Keratinocyte (primary cell): ENCODE measurements around the gene AP1M1. TPM values are rescaled to one million over a fixed set of nuclear protein-coding genes. Genes with fewer than 3 reads are reported as not detected.

Experiments
- DNase-seq: peaks from one replicate; pipeline ENCODE4 v3.0.0-alpha.2; 2011; ENCODE audit warnings: low read depth, missing footprints, low spot score
- FAIRE-seq: peaks from 2 replicates; lab custom pipeline; 2011; peaks lifted over from hg19 to GRCh38; lab: Jason Lieb, UNC
- H2AFZ ChIP-seq: 2 replicates; pipeline ENCODE4 v1.6.0; 2012; ENCODE audit warnings: low read length, control low read depth, inconsistent platforms; ENCODE audit not compliant: control insufficient read depth
- H3K27ac ChIP-seq: 2 replicates; pipeline ENCODE4 v1.5.1; 2011; ENCODE audit warnings: low read length; ENCODE audit not compliant: control insufficient read depth, insufficient read depth
- H3K27me3 ChIP-seq: 3 replicates; pipeline ENCODE4 v1.6.0; 2011; ENCODE audit warnings: low read length; ENCODE audit not compliant: control insufficient read depth, insufficient read depth; ENCODE audit errors: extremely low read depth
- H3K36me3 ChIP-seq, 2 experiments: 2 replicates in 1 of 2; 3 replicates in 1 of 2; pipeline ENCODE4 v1.5.1; 2011; ENCODE audit warnings: low read length in 2 of 2, mild to moderate bottlenecking in 1 of 2; ENCODE audit not compliant: control insufficient read depth in 2 of 2, insufficient read depth in 2 of 2; ENCODE audit errors: extremely low read depth in 1 of 2
- H3K4me1 ChIP-seq: 3 replicates; pipeline ENCODE4 v1.5.1; 2011; ENCODE audit warnings: low read length; ENCODE audit not compliant: control insufficient read depth, insufficient read depth; ENCODE audit errors: extremely low read depth
- H3K4me2 ChIP-seq: 3 replicates; pipeline ENCODE4 v1.6.0; 2011; ENCODE audit warnings: low read depth, low read length; ENCODE audit not compliant: control insufficient read depth, insufficient read depth; ENCODE audit errors: extremely low read depth
- H3K4me3 ChIP-seq, 3 experiments: fragments of 200-600 bp in 1 of 3; sonication (generic) in 1 of 3; 2 replicates in 2 of 3; 3 replicates in 1 of 3; pipeline ENCODE4 v1.5.1; 2011 to 2016; ENCODE audit warnings: low read length in 3 of 3, mild to moderate bottlenecking in 3 of 3, control low read depth in 2 of 3, inconsistent platforms in 1 of 3, low read depth in 1 of 3, mixed read lengths in 1 of 3, mixed run types in 1 of 3, moderate library complexity in 1 of 3; ENCODE audit not compliant: control insufficient read depth in 2 of 3, insufficient read depth in 2 of 3; ENCODE audit errors: extremely low read depth in 1 of 3
- H3K79me2 ChIP-seq: 2 replicates; pipeline ENCODE4 v1.6.0; 2012; ENCODE audit warnings: low read length; ENCODE audit not compliant: control insufficient read depth, insufficient read depth
- H3K9ac ChIP-seq: 3 replicates; pipeline ENCODE4 v1.6.0; 2011; ENCODE audit warnings: low read length; ENCODE audit not compliant: control insufficient read depth, insufficient read depth; ENCODE audit errors: extremely low read depth
- H3K9me1 ChIP-seq: 3 replicates; pipeline ENCODE4 v1.6.0; 2011; ENCODE audit warnings: low read length; ENCODE audit not compliant: control insufficient read depth, insufficient read depth; ENCODE audit errors: extremely low read depth
- H3K9me3 ChIP-seq: 2 replicates; pipeline ENCODE4 v1.5.1; 2012; ENCODE audit warnings: low read depth, low read length; ENCODE audit not compliant: control insufficient read depth
- H4K20me1 ChIP-seq: 3 replicates; pipeline ENCODE4 v1.6.0; 2011; ENCODE audit warnings: low read length; ENCODE audit not compliant: control insufficient read depth, insufficient read depth; ENCODE audit errors: extremely low read depth
- EZH2 ChIP-seq: IDR thresholded peaks from one replicate; pipeline ENCODE4 v1.6.1; 2012; ENCODE audit warnings: inconsistent platforms, mild to moderate bottlenecking, low read length, moderate library complexity
- dilution Hi-C: fragments of 300-500 bp; cut with MboI; formaldehyde crosslinking; loops from one replicate; pipeline ENCODE4 v1.7.0; 2020; ENCODE audit warnings: low sequenced_read_pairs; ENCODE audit not compliant: extremely low pct_ligation_motif_present
- polyA plus RNA-seq, 5 experiments: library from polyadenylated mRNA; depleted of rRNA in 3 of 5; stranded (reverse) in 3 of 5; stranded (forward) in 1 of 5; unstranded in 1 of 5; fragments of >200 nt; gene quantifications; 1 replicate in 1 of 5; 2 replicates in 3 of 5; 3 replicates in 1 of 5; pipeline versions ENCODE4 v1.2.1 to v1.2.3, GENCODE V29; 2011 to 2012; ENCODE audit warnings: missing spikeins in 2 of 5, low read depth in 1 of 5, low replicate concordance in 1 of 5
- TF ChIP-seq, protein P1 (sequence below), 3 experiments: IDR thresholded peaks in 1 of 3; conservative IDR thresholded peaks in 1 of 3; optimal IDR thresholded peaks in 1 of 3; 2 replicates in 2 of 3; 3 replicates in 1 of 3; pipeline versions ENCODE3 to v1.5.1; 2011; ENCODE audit warnings: low read length in 3 of 3, mild to moderate bottlenecking in 3 of 3, moderate library complexity in 2 of 3, control low read depth in 1 of 3, inconsistent platforms in 1 of 3; ENCODE audit not compliant: insufficient read depth in 2 of 3; ENCODE audit errors: extremely low read depth in 1 of 3

AP1M1 gene
- polyA plus RNA-seq, 1 donor (not counting 4 experiments of a cell fraction or from before 2014, with no cell fraction given) = 27.7 TPM

DNA sequence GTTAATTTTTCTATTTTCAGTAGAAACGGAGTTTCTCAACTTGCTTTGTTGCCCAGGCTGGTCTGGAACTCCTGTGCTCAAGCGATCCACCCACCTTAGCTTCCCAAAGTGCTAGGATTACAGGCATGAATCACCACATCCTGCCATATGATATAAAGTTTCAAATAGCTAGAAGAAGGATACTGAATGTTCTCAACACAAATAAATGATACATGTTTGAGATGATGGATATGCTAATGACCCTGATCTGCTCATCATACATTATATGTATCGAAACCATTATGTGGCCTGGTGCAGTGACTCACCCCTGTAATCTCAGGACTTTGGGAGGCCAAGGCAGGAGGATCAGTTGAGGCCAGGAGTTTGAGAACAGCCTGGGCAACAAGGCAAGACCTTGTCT is 35.9 kb upstream of the AP1M1 start:
- no peak overlapping the region for H2AFZ ChIP-seq
- FAIRE-seq (peak; percentile 65), DNase-seq (peak; percentile 56)
- H3K79me2 ChIP-seq = no peaks in the 10 kb centered on the region
- H3K4me2 ChIP-seq = no peak overlapping the region
- no peak overlapping the region for H3K4me3 ChIP-seq
- dilution Hi-C loops = no loop called here
- H3K9ac ChIP-seq = no peak overlapping the region
- no peak for TF ChIP-seq EZH2
- TF ChIP-seq, protein P1, sequence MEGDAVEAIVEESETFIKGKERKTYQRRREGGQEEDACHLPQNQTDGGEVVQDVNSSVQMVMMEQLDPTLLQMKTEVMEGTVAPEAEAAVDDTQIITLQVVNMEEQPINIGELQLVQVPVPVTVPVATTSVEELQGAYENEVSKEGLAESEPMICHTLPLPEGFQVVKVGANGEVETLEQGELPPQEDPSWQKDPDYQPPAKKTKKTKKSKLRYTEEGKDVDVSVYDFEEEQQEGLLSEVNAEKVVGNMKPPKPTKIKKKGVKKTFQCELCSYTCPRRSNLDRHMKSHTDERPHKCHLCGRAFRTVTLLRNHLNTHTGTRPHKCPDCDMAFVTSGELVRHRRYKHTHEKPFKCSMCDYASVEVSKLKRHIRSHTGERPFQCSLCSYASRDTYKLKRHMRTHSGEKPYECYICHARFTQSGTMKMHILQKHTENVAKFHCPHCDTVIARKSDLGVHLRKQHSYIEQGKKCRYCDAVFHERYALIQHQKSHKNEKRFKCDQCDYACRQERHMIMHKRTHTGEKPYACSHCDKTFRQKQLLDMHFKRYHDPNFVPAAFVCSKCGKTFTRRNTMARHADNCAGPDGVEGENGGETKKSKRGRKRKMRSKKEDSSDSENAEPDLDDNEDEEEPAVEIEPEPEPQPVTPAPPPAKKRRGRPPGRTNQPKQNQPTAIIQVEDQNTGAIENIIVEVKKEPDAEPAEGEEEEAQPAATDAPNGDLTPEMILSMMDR (optimal IDR thresholded peaks at IDR 0.05 in 1 of 3, IDR thresholded peaks at IDR 0.05 in 1 of 3, conservative IDR thresholded peaks at IDR 0.05 in 1 of 3; ENCODE audit: extremely low read depth in 1 of 3, insufficient read depth in 2 of 3, low read length in 3 of 3) = no peak
- H3K4me1 ChIP-seq = peaks cover 11% of the 10 kb centered on the region
- H4K20me1 ChIP-seq = no peaks in the 10 kb centered on the region
- H3K9me3 ChIP-seq = no peaks in the 10 kb centered on the region
- H3K9me1 ChIP-seq = no peaks in the 10 kb centered on the region
- peak overlapping the region; percentile 88 for H3K27ac ChIP-seq
- H3K36me3 ChIP-seq = no peaks in the 10 kb centered on the region
- no peaks in the 10 kb centered on the region for H3K27me3 ChIP-seq

DNA sequence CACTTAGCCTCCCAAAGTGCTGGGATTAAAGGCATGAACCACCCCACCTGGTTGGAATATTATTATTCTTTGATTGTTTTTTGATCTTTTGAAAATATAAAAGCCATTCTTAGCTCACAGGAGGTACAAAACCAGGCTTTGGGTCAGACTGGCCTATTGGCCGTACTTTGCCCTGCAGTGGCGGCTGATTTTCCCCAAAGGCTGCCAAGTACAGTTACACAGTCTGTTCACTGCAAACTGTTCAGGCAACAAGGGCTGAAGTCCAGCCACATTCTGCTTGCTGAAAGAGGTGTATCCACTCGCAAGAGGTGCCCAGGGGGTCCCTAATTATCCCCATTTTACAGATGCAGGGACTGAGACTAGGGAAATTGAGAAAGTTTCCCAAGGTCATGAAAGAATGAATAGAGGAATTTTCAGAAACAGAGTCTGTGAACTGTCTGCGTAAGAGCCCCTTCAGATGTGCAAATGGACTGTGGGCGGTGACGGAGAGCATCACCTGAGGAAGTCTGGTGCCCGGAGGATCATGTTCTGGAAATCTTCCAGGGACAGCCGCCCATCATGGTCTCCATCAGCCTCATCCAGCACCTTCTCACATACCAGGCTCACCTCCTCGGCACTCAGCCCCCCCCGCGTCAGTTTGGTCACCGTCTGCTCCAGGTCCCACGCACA is 33.4 kb upstream of the AP1M1 start:
- Histone ChIP-seq H3K36me3 (no peaks in the 10 kb centered on the region), H3K79me2 (no peaks in the 10 kb centered on the region), H4K20me1 (no peaks in the 10 kb centered on the region), H3K27me3 (no peaks in the 10 kb centered on the region), H3K9me3 (no peaks in the 10 kb centered on the region), H3K9ac (no peak overlapping the region), H3K27ac (no peak overlapping the region), H3K4me2 (no peak overlapping the region), H3K9me1 (no peaks in the 10 kb centered on the region), H3K4me3 (no peak overlapping the region), H3K4me1 (peaks cover 11% of the 10 kb centered on the region), H2AFZ (no peak overlapping the region)
- TF ChIP-seq EZH2 = no peak
- TF ChIP-seq, protein P1 (optimal IDR thresholded peaks at IDR 0.05 in 1 of 3, IDR thresholded peaks at IDR 0.05 in 1 of 3, conservative IDR thresholded peaks at IDR 0.05 in 1 of 3; ENCODE audit: extremely low read depth in 1 of 3, insufficient read depth in 2 of 3, low read length in 3 of 3) = no peak
- no peak for DNase-seq
- no peak for FAIRE-seq
- dilution Hi-C loops = no loop called here
